ENCODE measurements around the gene EFR3B. TPM values are rescaled to one million over a fixed set of nuclear protein-coding genes. Genes with fewer than 3 reads are reported as not detected.
"Not testable (repeated sequence)": the region's sequence is repeated elsewhere in the genome, so short reads cannot be mapped to it uniquely, and the experiment has no call there.

EFR3B gene
- 0.92 and 1.5 TPM in 2 replicates for total RNA-seq

- DNase-seq (ENCODE audit: extremely low read depth, low read depth, low spot score), result peak; percentile 16
Observed at GRCh38 chr2:25041928-25042320, at the start of gene EFR3B. TSS of gene EFR3B (plus strand) at chr2:25042076. CDS start at chr2:25042313, 237 bp downstream.

GRCh38 chr2:24993406-24994145, 48.3 kb upstream of the EFR3B start:
- DNase-seq (ENCODE audit: extremely low read depth, low read depth, low spot score), result no peak

- no peak for DNase-seq (ENCODE audit: extremely low read depth, low read depth, low spot score)
Observed at GRCh38 chr2:24994146-24994724, 47.6 kb upstream of the EFR3B start.

- not testable (repeated sequence) for DNase-seq (ENCODE audit: extremely low read depth, low read depth, low spot score)
Observed at GRCh38 chr2:24999097-24999496, 42.8 kb upstream of the EFR3B start.

GRCh38 chr2:25000036-25000435, 41.8 kb upstream of the EFR3B start:
- no peak for DNase-seq (ENCODE audit: extremely low read depth, low read depth, low spot score)

GRCh38 chr2:25000503-25001324, 41.2 kb upstream of the EFR3B start:
- DNase-seq (ENCODE audit: extremely low read depth, low read depth, low spot score), result no peak

GRCh38 chr2:25001325-25001637, 40.6 kb upstream of the EFR3B start:
- no peak for DNase-seq (ENCODE audit: extremely low read depth, low read depth, low spot score)

GRCh38 chr2:25002066-25002465, 39.8 kb upstream of the EFR3B start:
- DNase-seq (ENCODE audit: extremely low read depth, low read depth, low spot score), result no peak

GRCh38 chr2:25009954-25010353, 31.9 kb upstream of the EFR3B start:
- no peak for DNase-seq (ENCODE audit: extremely low read depth, low read depth, low spot score)

- not testable (repeated sequence) for DNase-seq (ENCODE audit: extremely low read depth, low read depth, low spot score)
Observed at GRCh38 chr2:25011342-25011741, 30.5 kb upstream of the EFR3B start.

GRCh38 chr2:25014631-25015030, 27.2 kb upstream of the EFR3B start:
- DNase-seq (ENCODE audit: extremely low read depth, low read depth, low spot score), result no peak

- no peak for DNase-seq (ENCODE audit: extremely low read depth, low read depth, low spot score)
Observed at GRCh38 chr2:25018681-25019080, 23.2 kb upstream of the EFR3B start.

- no peak for DNase-seq (ENCODE audit: extremely low read depth, low read depth, low spot score)
Observed at GRCh38 chr2:25021791-25022362, 20.0 kb upstream of the EFR3B start.

- DNase-seq (ENCODE audit: extremely low read depth, low read depth, low spot score), result no peak
Observed at GRCh38 chr2:25023333-25023732, 18.5 kb upstream of the EFR3B start.

GRCh38 chr2:25025229-25026007, 16.5 kb upstream of the EFR3B start:
- no peak for DNase-seq (ENCODE audit: extremely low read depth, low read depth, low spot score)

- DNase-seq (ENCODE audit: extremely low read depth, low read depth, low spot score), result no peak
Observed at GRCh38 chr2:25026008-25026530, 15.8 kb upstream of the EFR3B start.

GRCh38 chr2:25029183-25029554, 12.7 kb upstream of the EFR3B start:
- no peak for DNase-seq (ENCODE audit: extremely low read depth, low read depth, low spot score)

- DNase-seq (ENCODE audit: extremely low read depth, low read depth, low spot score), result no peak
Observed at GRCh38 chr2:25030702-25031101, 11.2 kb upstream of the EFR3B start.

- no peak for DNase-seq (ENCODE audit: extremely low read depth, low read depth, low spot score)
Observed at GRCh38 chr2:25032094-25032493, 9.8 kb upstream of the EFR3B start.

GRCh38 chr2:25032901-25033300, 9.0 kb upstream of the EFR3B start:
- DNase-seq (ENCODE audit: extremely low read depth, low read depth, low spot score), result no peak

GRCh38 chr2:25034081-25034480, 7.8 kb upstream of the EFR3B start:
- DNase-seq (ENCODE audit: extremely low read depth, low read depth, low spot score), result no peak

All from glomerular endothelial cell (primary cell).